ENCODE data around the gene HOOK2.
A peak's percentile ranks its signal among the peaks of the same experiment; 100 is the strongest.
"Not testable (repeated sequence)": the region's sequence is repeated elsewhere in the genome, so short reads cannot be mapped to it uniquely, and the experiment has no call there.

HOOK2 gene, protein sequence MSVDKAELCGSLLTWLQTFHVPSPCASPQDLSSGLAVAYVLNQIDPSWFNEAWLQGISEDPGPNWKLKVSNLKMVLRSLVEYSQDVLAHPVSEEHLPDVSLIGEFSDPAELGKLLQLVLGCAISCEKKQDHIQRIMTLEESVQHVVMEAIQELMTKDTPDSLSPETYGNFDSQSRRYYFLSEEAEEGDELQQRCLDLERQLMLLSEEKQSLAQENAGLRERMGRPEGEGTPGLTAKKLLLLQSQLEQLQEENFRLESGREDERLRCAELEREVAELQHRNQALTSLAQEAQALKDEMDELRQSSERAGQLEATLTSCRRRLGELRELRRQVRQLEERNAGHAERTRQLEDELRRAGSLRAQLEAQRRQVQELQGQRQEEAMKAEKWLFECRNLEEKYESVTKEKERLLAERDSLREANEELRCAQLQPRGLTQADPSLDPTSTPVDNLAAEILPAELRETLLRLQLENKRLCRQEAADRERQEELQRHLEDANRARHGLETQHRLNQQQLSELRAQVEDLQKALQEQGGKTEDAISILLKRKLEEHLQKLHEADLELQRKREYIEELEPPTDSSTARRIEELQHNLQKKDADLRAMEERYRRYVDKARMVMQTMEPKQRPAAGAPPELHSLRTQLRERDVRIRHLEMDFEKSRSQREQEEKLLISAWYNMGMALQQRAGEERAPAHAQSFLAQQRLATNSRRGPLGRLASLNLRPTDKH

DNA sequence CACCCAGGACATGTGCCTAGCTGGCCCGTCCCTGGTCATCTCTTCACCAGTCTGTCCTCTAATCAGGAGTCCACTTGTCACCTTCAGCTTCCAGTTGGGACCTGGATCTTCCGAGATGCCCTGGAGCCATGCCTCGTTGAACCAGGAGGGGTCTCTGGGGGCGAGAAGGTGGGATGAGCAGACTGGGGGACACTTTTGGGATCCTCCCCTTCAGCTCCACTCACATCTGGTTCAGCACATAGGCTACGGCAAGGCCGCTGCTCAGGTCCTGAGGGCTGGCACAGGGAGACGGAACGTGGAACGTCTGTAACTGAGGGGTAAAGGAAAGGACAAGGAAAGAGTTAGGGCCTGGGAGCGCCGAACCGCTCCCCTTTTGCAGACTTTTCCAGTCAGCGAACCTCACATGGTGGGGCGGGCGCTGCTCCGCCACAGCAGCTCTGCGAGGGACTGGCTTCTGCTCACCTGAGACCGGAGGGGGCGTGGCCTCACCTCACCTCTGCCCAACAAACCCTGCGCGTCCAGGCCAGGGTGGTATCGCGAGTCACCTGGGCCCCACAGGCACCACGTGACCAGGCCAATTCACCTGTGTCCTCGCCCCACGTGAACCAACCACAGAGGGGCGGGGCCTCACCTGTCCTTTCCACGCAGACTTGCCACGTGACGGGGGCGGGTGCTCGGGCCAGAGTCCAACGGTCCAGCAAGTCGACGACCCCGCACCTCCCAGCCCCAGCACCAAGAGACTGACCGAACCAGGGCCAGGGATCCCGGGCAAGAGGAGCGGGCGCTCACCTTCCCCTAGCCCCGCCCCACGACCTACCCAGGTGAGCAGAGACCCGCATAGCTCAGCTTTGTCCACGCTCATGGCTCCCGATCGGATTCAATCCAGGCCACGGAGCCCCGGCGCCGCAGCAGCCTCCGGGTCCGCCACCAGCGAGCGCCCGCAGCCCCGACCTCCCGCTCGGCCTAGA is at the start of gene HOOK2:
Gene HOOK2 (minus strand): TSS at position 965 of the 968 bp plus-strand sequence. CDS start 103 bp downstream, at position 862.
- DNase-seq (ENCODE audit: low read depth): no peak

DNA sequence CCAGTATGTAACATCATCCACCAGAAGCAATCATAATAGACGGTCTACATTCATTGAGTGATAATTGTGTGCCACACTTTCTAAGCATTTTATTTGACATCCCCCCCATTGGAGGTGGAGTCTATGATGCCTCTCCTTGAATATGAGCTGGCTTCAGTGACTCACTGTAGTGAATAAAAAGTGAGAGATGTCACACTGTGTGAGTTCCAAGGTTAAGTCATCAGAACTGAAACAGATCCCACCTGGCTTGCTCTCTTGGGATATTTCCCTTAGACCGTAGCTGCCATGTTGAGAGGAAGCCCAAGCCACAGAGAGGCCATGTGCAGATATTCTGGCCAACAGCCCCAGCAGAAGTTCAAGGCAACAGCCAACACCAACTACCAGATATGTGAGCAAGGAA is 46.4 kb upstream of the HOOK2 start:
- DNase-seq (ENCODE audit: low read depth): no peak

DNA sequence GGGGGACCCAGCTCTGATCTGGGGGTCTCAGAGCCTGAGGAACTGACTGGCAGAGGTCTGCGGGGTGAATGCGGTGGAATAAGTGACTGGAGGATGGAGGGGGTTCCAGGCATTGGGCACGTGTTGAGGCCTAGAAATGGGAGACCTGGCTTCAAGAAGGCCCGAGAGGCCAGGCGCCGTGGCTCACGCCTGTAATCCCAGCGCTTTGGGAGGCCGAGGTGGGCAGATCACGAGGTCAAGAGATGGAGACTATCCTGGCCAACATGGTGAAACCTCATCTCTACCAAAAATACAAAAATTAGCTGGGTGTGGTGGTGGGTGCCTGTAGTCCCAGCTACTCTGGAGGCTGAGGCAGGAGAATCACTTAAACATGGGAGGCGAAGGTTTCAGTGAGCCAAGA is 42.5 kb upstream of the HOOK2 start:
- not testable (repeated sequence) for DNase-seq (ENCODE audit: low read depth)

DNA sequence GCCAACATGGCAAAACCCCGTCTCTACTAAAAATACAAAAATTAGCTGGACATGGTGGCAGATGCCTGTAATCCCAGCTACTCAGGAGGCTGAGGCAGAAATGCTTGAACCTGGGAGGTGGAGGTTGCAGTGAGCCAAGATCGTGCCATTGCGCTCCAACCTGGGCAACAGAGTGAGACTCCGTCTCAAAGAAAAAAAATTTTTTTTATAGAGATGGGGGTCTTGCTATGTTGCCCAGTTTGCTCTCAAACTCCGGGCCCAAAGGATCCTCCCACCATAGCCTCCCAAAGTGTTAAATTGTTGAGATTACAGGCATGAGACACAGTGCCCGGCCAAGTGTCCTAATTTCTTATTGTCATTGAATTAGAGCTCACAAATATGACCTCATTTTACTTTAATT is 41.8 kb upstream of the HOOK2 start:
- DNase-seq (ENCODE audit: low read depth): not testable (repeated sequence)

DNA sequence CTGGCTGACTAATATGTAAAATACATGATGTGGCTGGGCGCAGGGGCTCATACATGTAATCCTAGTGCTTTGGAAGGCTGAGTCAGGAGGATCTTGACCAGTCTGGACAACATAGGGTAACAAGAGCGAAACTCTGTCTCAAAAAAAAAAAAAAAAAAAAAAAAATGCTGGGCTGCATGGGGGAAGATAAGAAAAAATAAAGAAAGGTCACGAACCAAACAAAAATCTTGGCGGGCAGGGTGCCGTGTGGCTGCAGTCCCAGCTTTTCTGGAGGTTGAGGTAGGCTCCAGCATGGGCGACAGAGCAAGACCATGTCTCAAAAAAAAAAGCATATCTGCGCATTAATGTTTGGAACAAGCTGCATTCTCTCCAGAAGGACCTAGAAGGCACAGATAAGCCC is 39.7 kb upstream of the HOOK2 start:
- no peak for DNase-seq (ENCODE audit: low read depth)

DNA sequence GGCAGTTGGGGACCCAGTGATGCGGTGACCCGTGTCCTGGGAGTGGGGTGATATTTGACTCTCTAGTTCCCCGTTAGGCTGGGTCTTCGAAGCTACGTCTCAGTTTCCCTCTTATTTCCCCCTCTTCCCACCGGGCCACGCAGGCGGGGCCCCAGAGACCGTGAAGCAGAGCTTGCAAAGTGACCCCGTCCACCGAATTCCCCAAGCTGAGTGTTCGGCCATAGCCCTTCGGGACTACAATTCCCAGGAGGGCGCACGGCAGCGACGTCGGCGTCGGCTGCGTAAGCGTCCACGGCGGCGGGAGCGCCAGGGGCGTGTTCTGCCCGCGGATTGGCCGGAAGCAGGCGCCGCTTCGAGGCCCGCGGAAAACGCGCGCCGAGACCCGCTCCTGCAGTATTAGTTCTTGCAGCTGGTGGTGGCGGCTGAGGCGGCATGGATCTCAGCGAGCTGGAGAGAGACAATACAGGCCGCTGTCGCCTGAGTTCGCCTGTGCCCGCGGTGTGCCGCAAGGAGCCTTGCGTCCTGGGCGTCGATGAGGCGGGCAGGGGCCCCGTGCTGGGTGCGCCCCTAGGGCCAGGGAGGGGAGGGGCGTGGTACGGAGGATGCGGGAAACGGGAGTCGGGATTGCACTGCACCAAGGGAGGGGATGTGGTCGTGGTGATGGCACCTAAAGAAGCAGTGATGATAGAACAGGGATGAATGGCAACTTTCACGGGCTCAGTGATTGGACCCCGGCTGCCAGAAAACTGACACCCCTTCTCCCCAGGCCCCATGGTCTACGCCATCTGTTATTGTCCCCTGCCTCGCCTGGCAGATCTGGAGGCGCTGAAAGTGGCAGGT is 31.1 kb upstream of the HOOK2 start, which contains the start of gene RNASEH2A:
Gene RNASEH2A (plus strand): TSS at position 343 of the 840 bp plus-strand sequence. CDS start 90 bp downstream, at position 433.
- peak; percentile 78 for DNase-seq (ENCODE audit: low read depth)

DNA sequence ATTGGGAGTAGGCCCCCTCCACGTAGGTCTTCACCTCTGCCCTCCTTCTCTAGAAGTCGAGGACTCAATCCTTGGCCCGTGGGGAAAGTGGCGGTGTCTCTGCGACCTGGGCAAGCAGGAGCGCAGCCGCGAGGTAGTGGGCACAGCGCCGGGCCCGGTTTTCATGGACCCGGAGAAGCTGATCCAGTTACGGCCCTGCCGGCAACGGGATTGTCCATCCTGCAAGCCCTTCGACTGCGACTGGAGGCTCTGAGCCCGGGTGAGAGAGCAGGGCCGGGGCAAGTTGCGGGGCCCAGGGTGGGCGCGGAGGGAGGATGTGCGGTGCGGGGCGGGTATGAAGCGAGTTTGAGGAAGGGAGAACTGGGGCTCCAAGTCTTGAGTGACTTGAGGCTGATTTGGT is 28.7 kb upstream of the HOOK2 start:
- DNase-seq (ENCODE audit: low read depth): no peak

DNA sequence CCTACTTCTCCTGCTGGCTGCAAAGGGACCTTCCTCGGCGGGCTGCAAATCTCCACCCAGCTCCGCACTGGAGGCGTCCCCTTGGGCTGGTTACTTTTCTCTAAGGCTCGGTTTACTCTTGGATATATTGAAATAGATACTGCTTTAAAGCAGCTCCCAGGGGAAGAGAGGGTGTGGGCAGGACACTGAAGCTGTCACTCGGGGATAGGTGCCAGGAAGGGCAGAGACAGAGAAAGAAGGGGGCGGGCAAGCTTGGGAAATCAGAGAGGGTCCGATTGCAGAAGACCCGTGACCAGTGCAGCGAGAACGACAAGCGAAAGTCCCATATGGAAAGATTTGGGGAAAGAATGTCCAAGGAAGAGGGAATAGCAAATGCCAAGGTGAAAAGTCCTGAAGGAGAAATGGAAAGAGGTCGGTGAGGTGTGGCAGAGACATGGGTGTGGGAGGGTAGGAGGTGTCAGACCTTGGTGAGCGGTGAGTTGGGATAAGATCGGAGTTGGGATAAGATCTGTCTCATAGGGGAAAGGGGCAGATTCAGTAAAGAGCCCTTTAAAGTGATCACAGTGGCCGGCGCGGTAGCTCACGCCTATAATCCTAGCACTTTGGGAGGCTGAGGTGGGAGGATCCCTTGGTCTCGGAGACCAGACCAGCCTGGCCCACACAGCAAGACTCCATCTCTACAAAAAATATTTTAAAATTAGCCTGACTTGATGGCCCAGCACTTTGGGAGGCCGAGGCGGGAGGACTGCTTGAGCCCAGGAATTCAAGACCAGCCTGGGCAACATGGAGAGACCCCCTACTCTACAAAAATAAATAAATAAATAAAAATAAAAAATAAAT is 27.1 kb upstream of the HOOK2 start:
- DNase-seq (ENCODE audit: low read depth): no peak

DNA sequence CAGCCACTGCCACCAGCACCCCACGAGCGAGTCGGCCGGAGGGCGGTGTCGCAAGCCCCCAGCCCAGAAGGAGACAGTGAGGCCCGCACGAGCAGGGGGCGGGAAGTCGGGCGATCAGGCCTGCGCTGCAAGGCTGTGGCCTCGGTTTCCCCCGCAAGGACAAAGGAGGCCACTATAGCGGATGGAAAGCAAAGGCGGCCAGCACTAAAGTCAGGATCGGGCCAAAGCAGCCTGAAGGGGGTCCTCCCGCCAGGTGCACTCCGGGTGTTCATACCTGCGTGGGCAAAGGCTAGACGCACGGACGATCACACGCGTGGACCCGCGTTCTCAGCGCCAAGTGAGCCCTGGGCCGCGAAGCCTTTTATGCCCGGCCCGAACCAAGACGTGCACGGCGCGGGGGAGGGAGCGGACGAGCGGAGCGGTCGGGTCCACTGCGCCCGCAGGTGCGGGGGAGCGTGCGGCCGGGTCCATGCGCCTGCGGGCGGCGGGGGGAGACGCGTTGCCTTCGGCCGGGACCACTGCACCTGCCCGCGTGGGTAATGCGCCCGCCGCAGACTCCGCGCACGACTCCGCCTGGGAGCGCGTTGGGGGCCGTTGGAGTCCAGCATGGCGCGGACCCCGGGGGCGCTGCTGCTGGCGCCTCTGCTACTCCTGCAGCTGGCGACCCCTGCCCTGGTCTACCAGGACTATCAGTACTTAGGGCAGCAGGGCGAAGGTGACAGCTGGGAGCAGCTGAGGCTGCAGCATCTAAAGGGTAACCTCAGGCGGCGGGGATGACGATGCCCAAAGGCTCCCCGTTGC is 26.3 kb upstream of the HOOK2 start, which contains the start of the genes PRDX2 and THSD8:
Gene PRDX2 (minus strand): TSS at position 335 of the 801 bp plus-strand sequence. CDS start 539 bp downstream, outside the sequence.
Gene THSD8 (plus strand): TSS at position 604 of the 801 bp plus-strand sequence. CDS start 3 bp downstream, at position 607.
- peak; percentile 69 for DNase-seq (ENCODE audit: low read depth)

DNA sequence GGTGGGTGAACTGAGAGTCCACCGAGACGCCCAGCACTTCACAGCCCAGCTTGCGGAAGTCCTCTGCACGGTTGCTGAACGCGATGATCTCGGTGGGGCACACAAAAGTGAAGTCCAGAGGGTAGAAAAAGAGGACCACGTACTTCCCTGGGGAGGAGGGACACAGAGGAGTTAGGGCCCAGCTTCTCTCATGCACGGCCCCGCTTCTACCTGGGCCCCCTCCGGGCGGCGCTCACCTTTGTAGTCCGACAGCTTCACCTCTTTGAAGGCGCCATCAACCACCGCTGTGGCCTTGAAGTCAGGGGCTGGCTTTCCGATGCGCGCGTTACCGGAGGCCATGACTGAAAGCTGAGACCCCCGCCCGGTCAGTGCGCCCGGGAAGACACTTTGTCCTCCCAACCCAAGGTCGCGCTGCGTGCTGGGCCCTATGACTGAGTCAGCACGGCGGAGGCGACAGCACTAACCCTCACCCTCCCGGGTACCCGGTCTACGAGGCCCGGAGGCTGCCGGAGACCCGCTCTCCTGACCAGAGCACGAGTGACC is 25.6 kb upstream of the HOOK2 start:
- DNase-seq (ENCODE audit: low read depth): no peak

DNA sequence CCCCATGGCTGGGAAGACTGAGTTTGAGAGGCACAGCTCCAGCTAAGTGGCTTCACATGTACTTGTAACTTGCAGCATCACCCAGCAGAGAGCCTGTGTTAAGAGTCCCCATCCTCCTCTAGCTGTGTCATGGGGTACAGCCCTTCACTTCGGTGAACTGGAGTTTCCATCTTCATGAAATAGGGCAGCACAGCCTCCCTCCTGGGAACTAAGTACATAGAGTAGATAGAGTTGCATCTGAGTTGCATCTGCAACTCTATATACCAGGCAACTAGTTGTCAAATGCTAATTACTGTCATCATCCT is 25.1 kb upstream of the HOOK2 start:
- DNase-seq (ENCODE audit: low read depth): no peak

DNA sequence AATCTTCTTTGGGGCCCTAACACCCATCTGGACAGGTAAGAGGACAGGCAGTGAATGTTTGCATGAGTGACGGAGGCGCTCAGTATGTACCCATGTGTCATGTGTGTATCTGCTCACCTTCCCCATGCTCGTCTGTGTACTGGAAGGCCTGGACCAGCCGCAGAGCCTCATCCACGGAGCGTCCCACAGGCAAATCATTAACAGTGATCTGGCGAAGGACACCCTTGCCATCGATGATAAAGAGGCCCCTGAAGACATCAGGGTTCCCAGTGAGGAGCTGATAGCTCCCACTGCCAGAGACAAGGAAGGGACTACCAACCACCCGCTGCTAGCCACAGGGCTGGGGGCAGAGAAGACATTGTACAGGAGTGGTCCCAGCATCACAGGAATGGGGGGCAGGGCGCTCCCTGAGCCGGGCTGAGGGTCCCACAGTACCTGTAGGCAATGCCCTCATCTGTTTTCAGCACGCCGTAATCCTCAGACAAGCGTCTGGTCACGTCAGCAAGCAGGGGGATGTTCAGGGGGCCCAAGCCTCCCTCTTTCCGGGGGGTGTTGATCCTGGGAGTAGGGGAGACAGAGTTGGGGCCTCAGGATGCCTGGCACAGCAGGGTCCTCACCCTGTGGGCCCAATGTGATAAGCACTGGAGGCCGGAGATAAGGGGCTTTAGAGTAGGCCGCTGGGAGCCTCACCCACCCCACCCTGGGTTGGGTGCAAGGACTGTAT is 24.6 kb upstream of the HOOK2 start:
- DNase-seq (ENCODE audit: low read depth): no peak

DNA sequence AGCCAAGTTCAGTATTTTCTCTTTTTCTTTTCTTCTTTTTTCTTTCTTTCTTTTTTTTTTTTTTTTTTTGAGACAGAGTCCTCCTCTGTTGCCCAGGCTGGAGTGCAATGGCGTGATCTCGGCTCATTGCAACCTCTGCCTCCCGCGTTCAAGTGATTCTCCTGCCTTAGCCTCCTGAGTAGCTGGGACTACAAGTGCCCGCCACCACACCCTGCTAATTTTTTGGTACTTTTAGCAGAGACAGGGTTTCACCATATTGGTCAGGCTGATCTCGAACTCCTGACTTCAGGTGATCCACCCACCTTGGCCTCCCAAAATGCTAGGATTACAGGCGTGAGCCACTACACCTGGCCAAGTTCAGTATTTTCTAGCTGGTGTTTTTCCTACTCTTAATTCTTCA is 22.3 kb upstream of the HOOK2 start:
- DNase-seq (ENCODE audit: low read depth): not testable (repeated sequence)

DNA sequence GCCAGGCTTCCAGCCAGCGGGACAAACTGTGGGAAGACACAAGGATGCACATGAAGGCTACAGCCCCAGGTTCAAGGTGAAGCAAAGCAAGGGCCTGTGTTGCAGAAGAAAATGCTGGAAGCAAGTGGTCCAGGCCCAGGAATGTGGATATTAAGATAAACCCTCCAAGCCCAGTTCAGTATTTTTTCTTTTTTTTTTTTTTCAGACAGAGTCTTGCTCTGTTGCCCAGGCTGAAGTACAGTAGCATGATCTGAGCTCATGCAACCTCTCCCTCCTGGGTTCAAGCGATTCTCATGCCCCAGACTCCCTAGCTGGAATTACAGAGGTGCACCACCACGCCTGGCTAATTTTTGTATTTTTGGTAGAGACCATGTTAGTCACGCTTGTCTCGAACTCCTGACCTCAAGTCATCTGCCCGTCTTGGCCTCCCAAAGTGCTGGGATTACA is 21.8 kb upstream of the HOOK2 start:
- DNase-seq (ENCODE audit: low read depth): no peak

DNA sequence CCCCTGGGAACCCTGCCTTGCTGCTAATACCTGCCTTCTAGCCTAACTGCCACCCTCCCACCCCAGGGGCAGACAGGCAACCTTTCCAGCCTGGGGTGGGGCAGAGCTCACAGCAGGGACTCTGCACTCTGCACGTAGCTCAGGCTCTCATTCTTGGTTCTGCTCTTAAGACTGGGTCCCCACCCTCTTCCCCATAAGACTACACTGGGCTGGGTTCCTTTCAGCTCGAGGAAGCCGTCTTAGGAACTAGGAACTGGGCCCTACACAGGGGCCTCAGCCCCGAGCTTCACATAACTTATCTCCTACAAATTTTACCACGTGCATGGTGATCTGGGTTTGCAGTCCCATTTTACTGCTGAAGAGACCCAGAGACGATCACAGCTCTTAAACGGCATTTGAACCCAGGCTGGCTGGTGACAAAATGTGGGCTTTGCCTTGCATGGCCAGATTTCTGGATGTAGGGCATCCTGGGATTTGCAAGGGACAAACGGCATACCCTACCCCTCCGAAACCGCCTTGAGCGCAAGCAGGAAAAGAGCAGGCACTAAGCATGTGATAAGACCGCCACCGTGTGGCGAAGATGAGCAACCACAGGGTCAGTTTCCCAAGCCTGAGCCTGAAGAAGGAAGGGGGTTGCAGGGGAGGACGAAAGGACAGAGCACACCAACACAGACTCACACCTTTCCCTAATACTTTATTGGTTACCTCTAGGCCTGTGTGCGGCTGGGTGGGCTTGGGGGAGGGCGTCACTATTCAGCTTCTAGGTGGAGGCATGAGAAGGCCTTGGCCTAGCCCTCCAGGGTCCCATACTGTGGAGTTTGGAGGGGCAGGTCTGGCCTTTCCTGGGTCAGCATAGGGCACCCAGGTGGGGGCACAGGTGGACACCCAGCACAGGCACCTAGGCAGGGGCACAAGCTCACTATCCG is 21.1 kb upstream of the HOOK2 start:
- DNase-seq (ENCODE audit: low read depth): peak; percentile 63

DNA sequence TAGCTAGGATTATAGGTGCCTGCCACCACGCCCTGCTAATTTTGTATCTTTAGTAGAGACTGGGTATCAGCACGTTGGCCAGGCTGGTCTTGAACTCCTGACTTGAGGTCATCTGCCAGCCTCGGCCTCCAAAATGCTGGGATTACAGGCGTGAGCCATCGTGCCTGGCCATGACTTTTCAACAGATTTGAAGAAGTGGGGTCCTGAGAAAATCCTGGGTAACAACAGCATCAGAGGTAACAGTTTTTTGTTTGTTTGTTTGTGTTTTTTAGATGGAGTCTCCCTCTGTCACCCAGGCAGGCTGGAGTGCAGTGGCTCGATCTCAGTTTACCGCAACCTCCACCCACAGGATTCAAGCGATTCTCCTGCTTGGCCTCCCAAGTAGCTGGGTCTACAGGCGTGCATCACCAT is 19.6 kb upstream of the HOOK2 start:
- no peak for DNase-seq (ENCODE audit: low read depth)
